Sigmoid colon (tissue), 4 donors: Measurements from ENCODE around the gene ZNF69.

Source experiments
- EP300 ChIP-seq, 4 donors: sonication (generic); formaldehyde crosslinking; IDR thresholded peaks; one replicate each; pipeline ENCODE4 v1.6.1; 2017; ENCODE audit warnings: antibody characterized with exemption in 4 of 4
- TF ChIP-seq, protein P1 (sequence below), 4 experiments: fragments of 450-650 bp in 3 of 4; fragments of 200-600 bp in 1 of 4; IDR thresholded peaks; one replicate each; pipeline ENCODE4 v1.5.1; 2016 to 2019; ENCODE audit warnings: antibody characterized with exemption in 4 of 4, mild to moderate bottlenecking in 3 of 4, moderate library complexity in 2 of 4

DNA sequence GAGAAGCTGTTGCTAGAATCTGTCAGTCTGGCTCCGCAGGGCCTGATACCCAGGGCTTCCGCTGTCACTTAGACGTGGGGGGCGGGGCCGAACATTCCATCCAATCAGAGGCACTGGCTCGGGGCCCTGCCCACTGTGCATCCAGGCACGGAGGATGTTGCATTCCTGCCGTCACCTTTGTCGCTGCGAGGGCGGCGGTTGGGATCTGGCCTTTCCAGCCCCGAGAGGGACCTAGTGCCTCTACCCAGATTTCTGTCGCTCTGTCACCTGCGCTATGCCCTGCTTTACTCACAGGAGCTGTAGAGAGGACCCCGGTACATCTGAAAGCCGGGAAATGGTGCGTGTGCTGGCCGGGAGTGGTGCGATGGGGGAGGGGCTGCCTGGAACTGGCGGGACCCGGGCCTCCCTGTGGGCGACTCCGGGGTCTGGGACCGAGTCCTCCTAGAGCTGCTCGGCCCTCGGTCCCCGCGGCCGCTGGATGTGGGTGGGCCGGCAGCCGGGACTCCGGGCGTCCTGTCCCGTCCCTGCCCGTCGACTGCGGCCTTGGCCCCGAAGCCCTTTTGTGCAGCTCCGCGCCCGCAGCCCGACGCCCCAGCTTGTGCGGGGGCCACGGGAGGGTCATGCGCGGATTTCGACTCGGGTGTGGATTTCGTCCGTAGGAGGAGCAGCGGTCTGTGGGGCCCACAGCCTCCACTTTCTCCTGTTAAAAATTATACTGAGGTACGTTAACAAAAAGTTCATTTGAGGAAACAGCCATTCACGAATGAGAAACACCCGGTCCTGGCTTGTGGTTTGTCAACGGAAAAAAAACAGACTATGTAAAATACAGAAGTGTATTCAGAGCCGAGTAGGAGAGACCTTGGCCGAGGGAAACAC is 38.8 kb upstream of the ZNF69 start, which contains the start of gene ZNF439:
- TF ChIP-seq, protein P1, sequence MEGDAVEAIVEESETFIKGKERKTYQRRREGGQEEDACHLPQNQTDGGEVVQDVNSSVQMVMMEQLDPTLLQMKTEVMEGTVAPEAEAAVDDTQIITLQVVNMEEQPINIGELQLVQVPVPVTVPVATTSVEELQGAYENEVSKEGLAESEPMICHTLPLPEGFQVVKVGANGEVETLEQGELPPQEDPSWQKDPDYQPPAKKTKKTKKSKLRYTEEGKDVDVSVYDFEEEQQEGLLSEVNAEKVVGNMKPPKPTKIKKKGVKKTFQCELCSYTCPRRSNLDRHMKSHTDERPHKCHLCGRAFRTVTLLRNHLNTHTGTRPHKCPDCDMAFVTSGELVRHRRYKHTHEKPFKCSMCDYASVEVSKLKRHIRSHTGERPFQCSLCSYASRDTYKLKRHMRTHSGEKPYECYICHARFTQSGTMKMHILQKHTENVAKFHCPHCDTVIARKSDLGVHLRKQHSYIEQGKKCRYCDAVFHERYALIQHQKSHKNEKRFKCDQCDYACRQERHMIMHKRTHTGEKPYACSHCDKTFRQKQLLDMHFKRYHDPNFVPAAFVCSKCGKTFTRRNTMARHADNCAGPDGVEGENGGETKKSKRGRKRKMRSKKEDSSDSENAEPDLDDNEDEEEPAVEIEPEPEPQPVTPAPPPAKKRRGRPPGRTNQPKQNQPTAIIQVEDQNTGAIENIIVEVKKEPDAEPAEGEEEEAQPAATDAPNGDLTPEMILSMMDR (IDR thresholded peaks at IDR 0.05): no peak
- no peak for TF ChIP-seq EP300 (IDR thresholded peaks at IDR 0.05)
